Measurements from ENCODE around the gene ALK. TPM values are rescaled to one million over a fixed set of nuclear protein-coding genes. Genes with fewer than 3 reads are reported as not detected.

Gene ALK
- total and polyA plus RNA-seq, 2 experiments from 2014 or later, result 0.35 TPM; not detected in 1

DNA sequence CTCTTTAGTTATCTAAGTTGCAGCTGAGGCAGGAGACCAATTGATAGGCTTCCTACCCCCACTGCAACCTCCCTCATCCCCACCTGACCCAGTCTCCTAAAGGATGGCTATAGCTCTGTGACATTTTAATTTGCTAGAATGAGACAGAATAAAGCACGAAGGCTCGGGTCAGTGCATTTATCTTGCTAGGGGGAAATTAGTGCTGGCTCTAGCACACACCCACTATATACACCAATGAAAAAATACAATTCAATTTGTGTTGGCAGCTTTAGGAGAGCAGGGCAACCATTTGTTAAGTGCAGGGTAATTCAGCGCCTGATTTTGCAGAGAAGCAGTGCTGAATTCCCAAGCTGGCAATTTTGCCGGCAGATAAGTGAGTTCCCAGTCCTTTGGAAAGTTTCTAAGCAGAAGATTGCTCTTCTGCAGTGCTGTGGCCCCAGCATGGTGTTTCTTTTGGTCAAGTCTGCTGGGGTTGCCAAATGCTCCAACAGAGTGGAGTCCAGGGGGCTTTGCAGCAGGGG is 346.0 kb downstream of the ALK start:
- no peaks in the 10 kb centered on the region for H3K79me2 ChIP-seq (replicated peaks; ENCODE audit: insufficient read depth)
- ATAC-seq (no peak), DNase-seq (ENCODE audit: low spot score) (no peak)
- H3K4me1 ChIP-seq (ENCODE audit: insufficient read depth), result peaks cover 5% of the 10 kb centered on the region; the same call in 1 of the 2 replicates
- no peaks in the 10 kb centered on the region for H3K36me3 Mint-ChIP-seq (ENCODE audit: low read depth)
- H3K4me2 ChIP-seq, result no peak overlapping the region
- no peak for TF ChIP-seq ZNF114 (CRISPR knock-in tag; IDR thresholded peaks at IDR 0.05)
- TF ChIP-seq, protein P1, sequence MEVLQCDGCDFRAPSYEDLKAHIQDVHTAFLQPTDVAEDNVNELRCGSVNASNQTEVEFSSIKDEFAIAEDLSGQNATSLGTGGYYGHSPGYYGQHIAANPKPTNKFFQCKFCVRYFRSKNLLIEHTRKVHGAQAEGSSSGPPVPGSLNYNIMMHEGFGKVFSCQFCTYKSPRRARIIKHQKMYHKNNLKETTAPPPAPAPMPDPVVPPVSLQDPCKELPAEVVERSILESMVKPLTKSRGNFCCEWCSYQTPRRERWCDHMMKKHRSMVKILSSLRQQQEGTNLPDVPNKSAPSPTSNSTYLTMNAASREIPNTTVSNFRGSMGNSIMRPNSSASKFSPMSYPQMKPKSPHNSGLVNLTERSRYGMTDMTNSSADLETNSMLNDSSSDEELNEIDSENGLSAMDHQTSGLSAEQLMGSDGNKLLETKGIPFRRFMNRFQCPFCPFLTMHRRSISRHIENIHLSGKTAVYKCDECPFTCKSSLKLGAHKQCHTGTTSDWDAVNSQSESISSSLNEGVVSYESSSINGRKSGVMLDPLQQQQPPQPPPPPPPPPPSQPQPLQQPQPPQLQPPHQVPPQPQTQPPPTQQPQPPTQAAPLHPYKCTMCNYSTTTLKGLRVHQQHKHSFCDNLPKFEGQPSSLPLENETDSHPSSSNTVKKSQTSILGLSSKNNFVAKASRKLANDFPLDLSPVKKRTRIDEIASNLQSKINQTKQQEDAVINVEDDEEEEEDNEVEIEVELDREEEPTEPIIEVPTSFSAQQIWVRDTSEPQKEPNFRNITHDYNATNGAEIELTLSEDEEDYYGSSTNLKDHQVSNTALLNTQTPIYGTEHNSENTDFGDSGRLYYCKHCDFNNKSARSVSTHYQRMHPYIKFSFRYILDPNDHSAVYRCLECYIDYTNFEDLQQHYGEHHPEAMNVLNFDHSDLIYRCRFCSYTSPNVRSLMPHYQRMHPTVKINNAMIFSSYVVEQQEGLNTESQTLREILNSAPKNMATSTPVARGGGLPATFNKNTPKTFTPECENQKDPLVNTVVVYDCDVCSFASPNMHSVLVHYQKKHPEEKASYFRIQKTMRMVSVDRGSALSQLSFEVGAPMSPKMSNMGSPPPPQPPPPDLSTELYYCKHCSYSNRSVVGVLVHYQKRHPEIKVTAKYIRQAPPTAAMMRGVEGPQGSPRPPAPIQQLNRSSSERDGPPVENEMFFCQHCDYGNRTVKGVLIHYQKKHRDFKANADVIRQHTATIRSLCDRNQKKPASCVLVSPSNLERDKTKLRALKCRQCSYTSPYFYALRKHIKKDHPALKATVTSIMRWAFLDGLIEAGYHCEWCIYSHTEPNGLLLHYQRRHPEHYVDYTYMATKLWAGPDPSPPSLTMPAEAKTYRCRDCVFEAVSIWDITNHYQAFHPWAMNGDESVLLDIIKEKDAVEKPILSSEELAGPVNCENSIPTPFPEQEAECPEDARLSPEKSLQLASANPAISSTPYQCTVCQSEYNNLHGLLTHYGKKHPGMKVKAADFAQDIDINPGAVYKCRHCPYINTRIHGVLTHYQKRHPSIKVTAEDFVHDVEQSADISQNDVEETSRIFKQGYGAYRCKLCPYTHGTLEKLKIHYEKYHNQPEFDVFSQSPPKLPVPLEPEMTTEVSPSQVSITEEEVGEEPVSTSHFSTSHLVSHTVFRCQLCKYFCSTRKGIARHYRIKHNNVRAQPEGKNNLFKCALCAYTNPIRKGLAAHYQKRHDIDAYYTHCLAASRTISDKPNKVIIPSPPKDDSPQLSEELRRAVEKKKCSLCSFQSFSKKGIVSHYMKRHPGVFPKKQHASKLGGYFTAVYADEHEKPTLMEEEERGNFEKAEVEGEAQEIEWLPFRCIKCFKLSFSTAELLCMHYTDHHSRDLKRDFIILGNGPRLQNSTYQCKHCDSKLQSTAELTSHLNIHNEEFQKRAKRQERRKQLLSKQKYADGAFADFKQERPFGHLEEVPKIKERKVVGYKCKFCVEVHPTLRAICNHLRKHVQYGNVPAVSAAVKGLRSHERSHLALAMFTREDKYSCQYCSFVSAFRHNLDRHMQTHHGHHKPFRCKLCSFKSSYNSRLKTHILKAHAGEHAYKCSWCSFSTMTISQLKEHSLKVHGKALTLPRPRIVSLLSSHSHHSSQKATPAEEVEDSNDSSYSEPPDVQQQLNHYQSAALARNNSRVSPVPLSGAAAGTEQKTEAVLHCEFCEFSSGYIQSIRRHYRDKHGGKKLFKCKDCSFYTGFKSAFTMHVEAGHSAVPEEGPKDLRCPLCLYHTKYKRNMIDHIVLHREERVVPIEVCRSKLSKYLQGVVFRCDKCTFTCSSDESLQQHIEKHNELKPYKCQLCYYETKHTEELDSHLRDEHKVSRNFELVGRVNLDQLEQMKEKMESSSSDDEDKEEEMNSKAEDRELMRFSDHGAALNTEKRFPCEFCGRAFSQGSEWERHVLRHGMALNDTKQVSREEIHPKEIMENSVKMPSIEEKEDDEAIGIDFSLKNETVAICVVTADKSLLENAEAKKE (CRISPR knock-in tag; IDR thresholded peaks at IDR 0.05), result no peak
- no peak for TF ChIP-seq POLR2AphosphoS5 (IDR thresholded peaks at IDR 0.05; ENCODE audit: low read depth)
- TF ChIP-seq, protein P2, sequence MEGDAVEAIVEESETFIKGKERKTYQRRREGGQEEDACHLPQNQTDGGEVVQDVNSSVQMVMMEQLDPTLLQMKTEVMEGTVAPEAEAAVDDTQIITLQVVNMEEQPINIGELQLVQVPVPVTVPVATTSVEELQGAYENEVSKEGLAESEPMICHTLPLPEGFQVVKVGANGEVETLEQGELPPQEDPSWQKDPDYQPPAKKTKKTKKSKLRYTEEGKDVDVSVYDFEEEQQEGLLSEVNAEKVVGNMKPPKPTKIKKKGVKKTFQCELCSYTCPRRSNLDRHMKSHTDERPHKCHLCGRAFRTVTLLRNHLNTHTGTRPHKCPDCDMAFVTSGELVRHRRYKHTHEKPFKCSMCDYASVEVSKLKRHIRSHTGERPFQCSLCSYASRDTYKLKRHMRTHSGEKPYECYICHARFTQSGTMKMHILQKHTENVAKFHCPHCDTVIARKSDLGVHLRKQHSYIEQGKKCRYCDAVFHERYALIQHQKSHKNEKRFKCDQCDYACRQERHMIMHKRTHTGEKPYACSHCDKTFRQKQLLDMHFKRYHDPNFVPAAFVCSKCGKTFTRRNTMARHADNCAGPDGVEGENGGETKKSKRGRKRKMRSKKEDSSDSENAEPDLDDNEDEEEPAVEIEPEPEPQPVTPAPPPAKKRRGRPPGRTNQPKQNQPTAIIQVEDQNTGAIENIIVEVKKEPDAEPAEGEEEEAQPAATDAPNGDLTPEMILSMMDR (conservative IDR thresholded peaks at IDR 0.05; ENCODE audit: low read depth in 2 of 2), result no peak
- TF ChIP-seq ZNF331 (CRISPR knock-in tag; IDR thresholded peaks at IDR 0.05; ENCODE audit: low read depth), result no peak
- TF ChIP-seq NANOG (IDR thresholded peaks at IDR 0.05; ENCODE audit: borderline replicate concordance), result no peak
- TF ChIP-seq, protein P3, sequence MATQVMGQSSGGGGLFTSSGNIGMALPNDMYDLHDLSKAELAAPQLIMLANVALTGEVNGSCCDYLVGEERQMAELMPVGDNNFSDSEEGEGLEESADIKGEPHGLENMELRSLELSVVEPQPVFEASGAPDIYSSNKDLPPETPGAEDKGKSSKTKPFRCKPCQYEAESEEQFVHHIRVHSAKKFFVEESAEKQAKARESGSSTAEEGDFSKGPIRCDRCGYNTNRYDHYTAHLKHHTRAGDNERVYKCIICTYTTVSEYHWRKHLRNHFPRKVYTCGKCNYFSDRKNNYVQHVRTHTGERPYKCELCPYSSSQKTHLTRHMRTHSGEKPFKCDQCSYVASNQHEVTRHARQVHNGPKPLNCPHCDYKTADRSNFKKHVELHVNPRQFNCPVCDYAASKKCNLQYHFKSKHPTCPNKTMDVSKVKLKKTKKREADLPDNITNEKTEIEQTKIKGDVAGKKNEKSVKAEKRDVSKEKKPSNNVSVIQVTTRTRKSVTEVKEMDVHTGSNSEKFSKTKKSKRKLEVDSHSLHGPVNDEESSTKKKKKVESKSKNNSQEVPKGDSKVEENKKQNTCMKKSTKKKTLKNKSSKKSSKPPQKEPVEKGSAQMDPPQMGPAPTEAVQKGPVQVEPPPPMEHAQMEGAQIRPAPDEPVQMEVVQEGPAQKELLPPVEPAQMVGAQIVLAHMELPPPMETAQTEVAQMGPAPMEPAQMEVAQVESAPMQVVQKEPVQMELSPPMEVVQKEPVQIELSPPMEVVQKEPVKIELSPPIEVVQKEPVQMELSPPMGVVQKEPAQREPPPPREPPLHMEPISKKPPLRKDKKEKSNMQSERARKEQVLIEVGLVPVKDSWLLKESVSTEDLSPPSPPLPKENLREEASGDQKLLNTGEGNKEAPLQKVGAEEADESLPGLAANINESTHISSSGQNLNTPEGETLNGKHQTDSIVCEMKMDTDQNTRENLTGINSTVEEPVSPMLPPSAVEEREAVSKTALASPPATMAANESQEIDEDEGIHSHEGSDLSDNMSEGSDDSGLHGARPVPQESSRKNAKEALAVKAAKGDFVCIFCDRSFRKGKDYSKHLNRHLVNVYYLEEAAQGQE (IDR thresholded peaks at IDR 0.05; ENCODE audit: unreplicated experiment), result no peak
- TF ChIP-seq JUNB (IDR thresholded peaks at IDR 0.05; ENCODE audit: unreplicated experiment), result no peak
- TF ChIP-seq EZH2 (IDR thresholded peaks at IDR 0.05; ENCODE audit: low read depth, unreplicated experiment), result no peak
- TF ChIP-seq, protein P4, sequence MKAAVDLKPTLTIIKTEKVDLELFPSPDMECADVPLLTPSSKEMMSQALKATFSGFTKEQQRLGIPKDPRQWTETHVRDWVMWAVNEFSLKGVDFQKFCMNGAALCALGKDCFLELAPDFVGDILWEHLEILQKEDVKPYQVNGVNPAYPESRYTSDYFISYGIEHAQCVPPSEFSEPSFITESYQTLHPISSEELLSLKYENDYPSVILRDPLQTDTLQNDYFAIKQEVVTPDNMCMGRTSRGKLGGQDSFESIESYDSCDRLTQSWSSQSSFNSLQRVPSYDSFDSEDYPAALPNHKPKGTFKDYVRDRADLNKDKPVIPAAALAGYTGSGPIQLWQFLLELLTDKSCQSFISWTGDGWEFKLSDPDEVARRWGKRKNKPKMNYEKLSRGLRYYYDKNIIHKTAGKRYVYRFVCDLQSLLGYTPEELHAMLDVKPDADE (IDR thresholded peaks at IDR 0.05), result no peak
- TF ChIP-seq STAT1 (IDR thresholded peaks at IDR 0.05; ENCODE audit: unreplicated experiment), result no peak
- TF ChIP-seq CREB1 (CRISPR knock-in tag; IDR thresholded peaks at IDR 0.05; ENCODE audit: low read depth), result no peak
- H4K20me1 ChIP-seq (replicated peaks; ENCODE audit: insufficient read depth), result no peaks in the 10 kb centered on the region
- no peak overlapping the region for H3K4me3 ChIP-seq
- no peak overlapping the region for H3K4me3 Mint-ChIP-seq
- peaks cover 12% of the 10 kb centered on the region; the same call in 2 of the 3 replicates for H3K4me1 Mint-ChIP-seq
- no peaks in the 10 kb centered on the region for H3K27me3 ChIP-seq (ENCODE audit: insufficient read depth)
- no peak overlapping the region for H3K27ac Mint-ChIP-seq
- no peak overlapping the region for H2AFZ ChIP-seq
- H3K9me3 Mint-ChIP-seq, result no peaks in the 10 kb centered on the region
- no peaks in the 10 kb centered on the region for H3K36me3 ChIP-seq (ENCODE audit: insufficient read depth)
- H3K27me3 Mint-ChIP-seq (ENCODE audit: insufficient read depth, low read depth, poor library complexity), result peaks cover 4% of the 10 kb centered on the region
- no peaks in the 10 kb centered on the region for H3F3A ChIP-seq (replicated peaks; ENCODE audit: low read depth)
- H3K27ac ChIP-seq (ENCODE audit: low read depth), result no peak overlapping the region
- H3K9me2 ChIP-seq (ENCODE audit: insufficient read depth), result peaks cover 6% of the 10 kb centered on the region; the same call in 1 of the 2 replicates
